Erythroblast (primary cell): ENCODE measurements around the gene ADPRS.

Experiments
- GATA1 ChIP-seq: IDR thresholded peaks from 2 replicates; pipeline ENCODE4 v1.6.1; 2011; ENCODE audit warnings: low read depth, mild to moderate bottlenecking, control low read depth, low read length, moderate library complexity
- POLR2A ChIP-seq: IDR thresholded peaks from 2 replicates; pipeline ENCODE4 v1.6.1; 2011; ENCODE audit warnings: mild to moderate bottlenecking, low read length

DNA sequence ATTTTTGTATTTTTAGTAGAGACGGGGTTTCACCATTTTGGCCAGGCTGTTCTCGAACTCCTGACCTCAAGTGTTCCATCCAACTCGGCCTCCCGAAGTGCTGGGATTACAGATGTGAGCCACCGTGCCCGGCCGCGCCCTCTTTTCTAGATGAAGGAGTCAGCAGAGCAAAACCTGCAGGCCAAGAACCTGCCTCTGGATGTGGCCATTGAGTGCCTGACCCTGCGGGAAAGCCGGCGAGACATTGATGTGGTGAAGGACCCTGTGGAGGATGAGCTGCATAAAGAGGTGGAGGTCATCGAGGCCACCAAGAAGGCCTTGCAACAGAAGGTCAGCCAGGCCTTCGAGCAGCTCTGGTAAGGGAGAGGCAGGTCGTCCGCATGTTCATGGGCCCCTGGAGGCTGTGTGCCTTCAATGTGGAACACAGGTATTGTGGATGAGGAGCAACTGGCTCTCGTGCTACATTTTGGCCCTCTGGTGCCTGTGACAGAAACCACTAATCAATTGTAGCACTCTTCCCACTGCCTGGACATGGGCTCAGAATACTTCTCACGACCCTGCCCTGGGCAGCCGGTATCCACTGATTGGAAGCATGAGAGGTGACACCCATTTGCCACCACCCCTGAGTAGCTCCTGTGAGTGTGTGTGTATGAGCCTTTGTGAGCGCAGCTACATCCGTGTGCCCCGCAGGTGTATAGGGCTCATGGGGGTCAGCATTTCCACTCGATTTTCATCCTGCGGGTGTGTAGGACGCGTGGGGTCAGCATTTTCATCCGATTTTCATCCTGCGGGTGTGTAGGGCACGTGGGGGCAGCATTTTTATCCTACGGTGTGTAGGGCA lies 2.8 kb upstream of the ADPRS start:
- no peak for TF ChIP-seq POLR2A
- TF ChIP-seq GATA1, result no peak
